GM18861 (cell line): ENCODE data around the gene SNAPC2.
"Not testable (repeated sequence)": the region's sequence is repeated elsewhere in the genome, so short reads cannot be mapped to it uniquely, and the experiment has no call there.

Experiments
- ATAC-seq: cut with Tn5 transposase; IDR thresholded peaks from one replicate; pipeline ENCODE4 v1.9.1; 2021; ENCODE audit not compliant: unreplicated experiment

Gene SNAPC2

GRCh38 chr19:7888145-7888825 is 31.9 kb upstream of the SNAPC2 start, which contains the start of gene LRRC8E:
Gene LRRC8E (plus strand): TSS chr19:7888510. CDS start chr19:7895604, 7,094 bp downstream.
- no peak for ATAC-seq

DNA sequence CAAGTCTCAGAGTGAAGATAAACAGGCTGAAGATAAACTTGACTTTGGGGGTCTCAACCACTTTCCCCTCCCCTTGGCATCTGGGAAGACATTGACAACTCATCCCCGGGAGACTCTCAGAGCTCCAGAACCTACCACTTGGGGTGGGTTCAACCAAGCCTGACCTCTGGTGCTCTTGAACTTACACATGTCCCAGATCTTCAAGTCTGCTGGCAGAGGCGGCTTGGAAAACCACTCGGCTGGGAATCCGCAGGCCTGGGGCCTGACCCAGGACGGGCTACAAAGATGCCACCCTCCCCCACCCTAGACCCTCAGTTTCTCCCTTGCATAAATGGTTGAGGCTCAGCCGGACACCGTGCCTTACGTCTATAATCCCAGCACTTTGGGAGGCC is 31.3 kb upstream of the SNAPC2 start:
- no peak for ATAC-seq

DNA sequence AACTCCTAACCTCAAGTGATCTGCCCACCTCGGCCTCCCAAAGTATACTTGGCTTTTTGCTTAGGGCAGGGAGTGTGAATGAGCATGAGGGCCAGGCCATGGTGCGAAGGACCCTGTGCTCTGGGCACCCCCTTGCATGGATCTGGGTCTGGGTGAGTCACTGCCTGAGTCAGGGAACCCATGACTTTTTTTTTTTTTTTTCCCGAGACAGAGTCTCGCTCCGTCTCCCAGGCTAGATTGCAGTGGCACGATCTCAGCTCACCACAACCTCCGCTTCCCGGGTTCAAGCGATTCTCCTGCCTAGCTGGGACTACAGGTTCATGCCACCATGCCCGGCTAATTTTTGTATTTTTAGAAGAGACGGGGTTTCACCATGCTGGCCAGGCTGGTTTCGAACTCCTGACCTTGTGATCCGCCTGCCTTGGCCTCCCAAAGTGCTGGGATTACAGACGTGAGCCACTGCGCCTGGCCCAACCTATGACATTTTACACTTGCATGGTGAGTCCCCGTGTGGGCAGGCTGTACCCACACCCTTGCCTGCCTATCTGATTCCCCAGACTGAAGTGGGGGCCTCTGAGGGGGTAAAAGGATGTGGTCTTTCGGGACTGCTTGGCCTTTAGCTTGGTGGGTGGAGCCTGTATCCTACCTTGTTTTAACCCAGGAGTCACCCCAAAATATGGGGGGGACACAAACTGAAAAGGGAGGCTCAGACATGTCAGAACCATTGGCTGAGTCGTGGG is 26.6 kb upstream of the SNAPC2 start:
- not testable (repeated sequence) for ATAC-seq

DNA sequence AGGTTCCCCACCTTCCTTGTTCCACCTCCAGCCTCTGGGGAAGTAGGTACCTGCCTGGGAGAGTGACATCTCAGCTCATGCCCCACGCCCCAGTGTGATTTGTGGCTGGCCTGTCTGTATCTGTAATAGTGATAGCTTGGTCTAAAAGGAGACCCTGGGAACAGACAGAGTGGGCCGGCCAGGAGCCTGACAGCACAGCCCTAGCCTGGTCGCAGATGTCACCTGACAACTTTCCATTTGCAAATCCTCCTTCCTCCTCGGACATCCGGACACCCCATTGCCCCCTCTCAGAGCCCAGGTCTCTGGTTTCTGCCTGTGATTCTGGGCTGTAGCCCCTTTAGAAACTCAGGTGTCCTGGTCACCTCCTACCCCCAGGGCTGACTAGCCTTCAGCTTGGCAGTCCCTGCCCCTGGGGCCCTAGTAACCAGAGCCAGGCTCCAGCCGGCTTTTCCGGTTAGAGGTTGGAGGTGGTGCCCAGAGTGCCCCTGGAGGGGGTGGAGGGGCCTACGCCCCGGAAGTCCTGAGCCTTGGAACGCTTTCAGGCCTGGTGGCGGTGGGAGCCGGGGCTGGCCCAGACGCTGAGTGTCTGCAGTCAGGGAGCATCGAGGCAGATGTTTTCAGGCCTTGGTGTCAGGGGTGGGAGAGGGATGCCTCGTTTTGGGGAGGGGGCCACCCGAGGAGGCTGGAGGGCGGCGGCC is 25.4 kb upstream of the SNAPC2 start:
- ATAC-seq = no peak

DNA sequence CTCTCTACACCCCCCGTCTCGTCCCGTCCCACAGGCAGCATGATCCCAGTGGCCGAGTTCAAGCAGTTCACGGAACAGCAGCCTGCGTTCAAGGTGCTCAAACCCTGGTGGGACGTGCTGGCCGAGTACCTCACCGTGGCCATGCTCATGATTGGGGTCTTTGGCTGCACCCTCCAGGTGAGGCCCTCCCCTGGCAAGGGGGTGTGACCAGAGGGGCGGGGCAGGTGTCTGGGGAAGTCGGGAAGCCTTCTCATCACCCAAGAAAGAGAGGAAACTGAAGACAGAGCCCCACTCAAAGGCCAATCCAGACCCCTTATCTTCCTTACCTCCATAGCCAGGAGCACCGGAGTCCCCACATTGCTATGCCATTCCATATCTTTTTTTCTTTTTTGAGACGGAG is 24.6 kb upstream of the SNAPC2 start:
- no peak for ATAC-seq

DNA sequence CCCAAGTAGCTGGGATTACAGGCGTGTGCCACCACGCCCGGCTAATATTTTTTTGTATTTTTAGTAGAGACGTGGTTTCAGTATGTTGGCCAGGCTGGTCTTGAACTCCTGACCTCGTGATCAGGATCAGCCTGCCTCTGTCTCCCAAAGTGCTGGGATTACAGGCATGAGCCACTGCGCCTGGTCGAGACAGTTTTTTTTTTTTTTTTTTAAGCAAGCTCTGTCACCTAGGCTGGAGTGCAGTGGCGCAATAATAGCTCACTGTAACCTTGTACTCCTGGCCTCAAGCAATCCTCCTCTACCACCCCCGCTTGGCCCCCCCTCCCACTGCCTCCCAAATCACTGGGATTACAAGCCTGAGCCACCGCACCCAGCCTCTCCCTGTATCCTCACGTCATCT is 22.8 kb upstream of the SNAPC2 start:
- no peak for ATAC-seq

- no peak for ATAC-seq
Measured at GRCh38 chr19:7898967-7899366, 21.2 kb upstream of the SNAPC2 start.

DNA sequence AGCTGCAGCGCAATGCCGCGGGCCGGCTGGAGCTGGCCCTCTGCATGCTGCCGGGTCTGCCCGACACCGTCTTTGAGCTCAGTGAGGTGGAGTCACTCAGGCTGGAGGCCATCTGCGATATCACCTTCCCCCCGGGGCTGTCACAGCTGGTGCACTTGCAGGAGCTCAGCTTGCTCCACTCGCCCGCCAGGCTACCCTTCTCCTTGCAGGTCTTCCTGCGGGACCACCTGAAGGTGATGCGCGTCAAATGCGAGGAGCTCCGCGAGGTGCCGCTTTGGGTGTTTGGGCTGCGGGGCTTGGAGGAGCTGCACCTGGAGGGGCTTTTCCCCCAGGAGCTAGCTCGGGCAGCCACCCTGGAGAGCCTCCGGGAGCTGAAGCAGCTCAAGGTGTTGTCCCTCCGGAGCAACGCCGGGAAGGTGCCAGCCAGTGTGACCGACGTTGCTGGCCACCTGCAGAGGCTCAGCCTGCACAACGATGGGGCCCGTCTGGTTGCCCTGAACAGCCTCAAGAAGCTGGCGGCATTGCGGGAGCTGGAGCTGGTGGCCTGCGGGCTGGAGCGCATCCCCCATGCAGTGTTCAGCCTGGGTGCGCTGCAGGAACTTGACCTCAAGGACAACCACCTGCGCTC is 20.3 kb upstream of the SNAPC2 start:
- no peak for ATAC-seq

DNA sequence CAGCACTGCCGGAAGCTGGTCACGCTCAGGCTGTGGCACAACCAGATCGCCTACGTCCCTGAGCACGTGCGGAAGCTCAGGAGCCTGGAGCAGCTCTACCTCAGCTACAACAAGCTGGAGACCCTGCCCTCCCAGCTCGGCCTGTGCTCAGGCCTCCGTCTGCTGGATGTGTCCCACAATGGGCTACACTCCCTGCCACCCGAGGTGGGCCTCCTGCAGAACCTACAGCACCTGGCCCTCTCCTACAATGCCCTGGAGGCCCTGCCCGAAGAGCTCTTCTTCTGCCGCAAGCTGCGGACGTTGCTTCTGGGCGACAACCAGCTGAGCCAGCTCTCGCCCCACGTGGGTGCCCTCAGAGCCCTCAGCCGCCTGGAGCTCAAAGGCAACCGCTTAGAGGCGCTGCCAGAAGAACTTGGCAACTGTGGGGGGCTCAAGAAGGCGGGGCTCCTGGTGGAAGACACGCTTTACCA is 19.7 kb upstream of the SNAPC2 start:
- ATAC-seq = no peak

GRCh38 chr19:7900931-7901330 is 19.2 kb upstream of the SNAPC2 start:
- no peak for ATAC-seq

- no peak for ATAC-seq
Measured at GRCh38 chr19:7901337-7901736, 18.8 kb upstream of the SNAPC2 start.

DNA sequence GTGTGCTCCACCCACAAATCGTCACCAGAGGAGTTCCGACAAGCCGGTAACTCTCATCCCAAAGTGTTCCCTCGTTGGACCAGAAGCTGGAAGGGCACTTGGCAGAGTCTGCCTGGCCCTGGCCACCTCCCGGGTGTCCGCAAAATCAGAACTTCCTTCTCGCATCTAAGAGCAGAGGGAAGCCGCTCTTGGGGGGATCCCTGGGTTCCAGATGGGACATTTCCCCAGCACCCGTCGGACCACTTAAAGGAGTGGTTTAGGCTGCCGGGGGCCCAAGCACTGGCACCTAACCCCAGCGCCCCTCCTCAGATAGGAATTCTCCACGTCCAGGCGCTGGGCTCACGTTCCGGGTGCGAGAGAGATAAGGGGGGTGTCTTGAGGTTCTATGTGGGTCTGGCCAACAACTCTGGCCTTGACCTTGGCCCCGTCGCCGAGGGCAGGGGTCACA is 17.3 kb upstream of the SNAPC2 start:
- no peak for ATAC-seq

GRCh38 chr19:7903244-7904073 is 16.7 kb upstream of the SNAPC2 start, which contains the start of gene MAP2K7:
Gene MAP2K7 (plus strand): TSS chr19:7903877. CDS start chr19:7903945, 68 bp downstream.
- ATAC-seq = peak; percentile 88

DNA sequence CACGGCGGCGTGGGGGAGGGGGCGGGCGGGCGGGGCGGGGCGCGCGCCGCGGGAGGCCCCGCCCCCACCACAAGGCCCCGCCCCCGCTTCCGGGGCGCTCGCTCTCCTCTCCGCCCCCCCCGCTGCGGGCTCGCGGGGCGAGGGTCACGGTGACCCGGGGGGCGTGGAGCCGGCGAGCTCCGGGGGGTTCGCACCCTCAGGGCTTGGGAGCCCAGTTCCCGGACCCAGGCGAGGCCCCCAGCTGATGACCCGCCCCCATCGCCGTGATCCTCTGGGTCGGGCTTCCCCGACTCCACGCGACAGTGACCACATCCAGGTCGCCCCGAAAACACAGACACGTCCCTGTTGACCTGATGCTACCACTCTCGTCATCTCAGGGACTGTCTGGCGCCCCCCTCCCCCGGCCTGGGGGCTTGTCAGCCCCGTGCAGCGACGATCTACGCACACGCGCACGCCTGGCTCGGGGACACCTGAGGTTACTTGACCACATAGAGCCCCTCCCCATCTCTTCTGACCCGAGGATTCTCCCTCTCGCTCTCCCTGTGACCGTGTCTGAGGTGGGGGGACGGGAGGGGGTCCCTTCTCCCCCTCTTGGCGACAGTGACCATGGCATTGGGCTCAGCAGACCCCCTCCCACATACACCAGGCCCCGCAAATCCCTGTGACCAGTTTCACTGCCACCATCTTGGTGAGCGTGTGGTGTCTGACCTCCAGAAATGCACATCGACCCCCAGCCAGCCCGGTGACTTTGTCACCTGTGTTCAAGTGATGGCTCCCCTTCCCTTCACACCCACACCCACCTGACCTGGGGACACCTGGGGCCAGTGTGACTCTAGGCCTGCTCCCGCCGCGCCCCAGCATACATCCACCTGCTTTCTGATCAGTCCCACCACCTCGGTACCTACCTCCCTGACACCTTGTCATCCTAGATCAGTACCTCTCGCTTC is 15.8 kb upstream of the SNAPC2 start:
- peak; percentile 9 for ATAC-seq

GRCh38 chr19:7905268-7905667 is 14.9 kb upstream of the SNAPC2 start:
- no peak for ATAC-seq

- ATAC-seq = no peak
Measured at GRCh38 chr19:7905859-7906258, 14.3 kb upstream of the SNAPC2 start.

GRCh38 chr19:7907122-7907521 is 13.0 kb upstream of the SNAPC2 start:
- no peak for ATAC-seq

DNA sequence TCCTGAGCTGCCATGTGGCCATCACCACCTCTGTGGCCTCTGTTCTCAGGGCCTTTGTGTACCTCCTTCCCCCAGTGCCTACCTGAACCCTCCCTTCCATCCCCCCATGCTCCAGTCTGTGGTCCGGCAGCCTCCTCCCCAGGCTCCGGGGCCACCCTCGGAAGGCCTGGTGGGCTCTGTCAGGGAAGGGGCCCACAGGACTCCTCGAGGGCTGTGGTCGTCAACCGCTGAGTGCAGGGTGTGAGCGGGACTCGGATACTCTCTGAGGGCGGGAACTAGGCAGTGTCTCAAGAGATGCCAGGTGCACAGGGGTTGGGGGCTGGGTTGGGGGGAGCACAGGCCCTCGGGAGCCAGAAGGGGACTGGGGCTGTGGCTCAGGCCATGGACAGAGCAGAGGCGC is 12.6 kb upstream of the SNAPC2 start:
- no peak for ATAC-seq

DNA sequence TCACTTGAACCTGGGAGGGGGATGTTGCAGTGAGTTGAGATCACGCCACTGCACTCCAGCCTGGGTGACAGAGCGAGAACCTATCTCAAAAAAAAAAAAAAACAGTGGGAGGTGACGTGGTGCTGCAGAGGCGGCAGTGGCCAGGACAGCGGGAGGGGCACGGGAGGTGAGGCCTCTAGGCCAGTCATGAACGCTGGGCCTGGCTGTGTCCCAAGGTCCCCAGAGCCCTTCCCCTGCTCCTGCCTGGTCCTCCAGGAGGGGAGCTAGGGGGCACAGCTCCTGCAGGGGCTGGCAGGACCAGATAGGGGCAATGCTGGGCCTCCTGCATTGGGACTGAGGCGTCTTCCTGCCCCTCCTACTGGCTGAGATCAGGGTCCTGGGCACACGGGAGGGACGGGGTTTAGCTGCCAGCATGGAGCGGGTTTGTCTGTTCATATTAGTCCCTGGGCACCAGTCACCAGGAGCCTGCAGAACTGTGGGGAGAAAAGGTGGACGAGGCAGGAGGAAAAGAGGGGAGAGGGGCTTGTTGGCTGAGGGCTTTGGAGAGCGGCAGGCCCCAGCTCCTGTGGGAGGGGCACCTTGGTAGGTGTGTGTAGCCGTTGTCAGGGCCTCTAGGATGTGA is 11.9 kb upstream of the SNAPC2 start:
- no peak for ATAC-seq
